ENCODE data around the gene PDE3B. TPM values are rescaled to one million over a fixed set of nuclear protein-coding genes. Genes with fewer than 3 reads are reported as not detected.
"Not testable (repeated sequence)": the region's sequence is repeated elsewhere in the genome, so short reads cannot be mapped to it uniquely, and the experiment has no call there.

Gene PDE3B
- total RNA-seq, 1 donor from 2014 or later = 20.4 TPM

DNA sequence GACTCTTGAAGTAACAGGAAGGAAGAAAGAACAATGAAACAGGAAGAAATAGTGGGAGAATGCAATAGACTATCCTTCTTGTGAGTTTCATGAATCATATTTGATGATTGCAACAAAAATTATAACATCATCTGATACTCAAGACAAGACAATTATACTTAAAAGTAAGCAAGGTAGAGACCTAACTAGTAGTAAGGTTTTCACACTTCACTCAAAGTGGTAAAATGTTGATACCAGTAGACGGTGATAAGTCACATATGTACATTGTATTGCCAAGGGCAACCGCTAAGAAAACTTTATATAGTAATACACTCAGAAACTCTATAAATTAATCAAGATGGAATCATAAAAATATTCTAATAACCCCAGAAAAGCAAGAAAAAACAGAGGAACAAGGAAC is 140.6 kb downstream of the PDE3B start:
- no peak for DNase-seq (ENCODE audit: low spot score in 2 of 2)
- no peak for FAIRE-seq

DNA sequence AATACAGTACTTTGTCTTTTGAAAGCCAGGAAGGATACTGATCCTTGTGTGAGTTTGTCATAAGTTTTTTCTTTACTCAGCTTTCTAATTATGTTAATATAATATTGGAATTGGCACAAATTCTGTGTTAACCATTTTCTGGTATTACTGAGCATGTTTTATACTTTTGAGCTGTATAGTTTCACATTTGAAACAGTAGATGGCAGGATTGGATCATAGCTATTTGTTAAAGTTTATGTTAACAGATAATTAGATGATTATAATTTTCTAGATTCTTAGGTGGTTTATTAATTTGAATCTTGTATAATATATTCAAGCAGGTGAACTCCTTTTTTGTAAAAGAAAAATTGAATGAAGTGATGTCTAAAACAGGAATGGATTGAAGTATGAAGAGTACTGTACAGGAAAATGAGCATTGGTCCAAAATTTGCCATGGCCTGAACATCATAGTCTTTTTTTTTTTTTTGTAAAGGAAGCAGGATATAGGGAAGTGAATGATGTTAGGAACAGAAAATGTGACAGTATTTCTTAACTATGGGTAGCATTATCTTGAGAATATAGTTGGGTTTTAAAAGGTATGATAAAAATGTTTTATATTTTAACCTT is 146.4 kb downstream of the PDE3B start:
- DNase-seq (ENCODE audit: low spot score in 2 of 2) (no peak), FAIRE-seq (peak; percentile 90)

DNA sequence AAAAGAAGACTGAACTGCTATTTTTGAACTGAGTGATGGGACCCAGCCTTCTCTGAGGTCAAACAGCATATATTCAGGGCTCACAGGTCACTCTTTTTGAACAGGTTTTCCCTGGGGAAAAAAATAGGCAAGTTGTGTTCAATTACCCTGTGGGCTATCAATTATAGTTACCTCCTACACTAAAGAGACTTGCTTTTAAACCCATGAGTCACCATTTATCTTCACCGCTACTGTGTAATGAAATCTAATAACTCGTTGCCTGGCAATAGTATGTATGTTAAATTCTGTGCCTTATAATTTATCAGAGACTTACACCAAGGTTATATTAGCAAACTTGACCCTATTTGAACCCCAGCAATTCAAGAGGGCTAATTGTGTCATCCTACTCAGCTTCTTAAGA is 149.9 kb downstream of the PDE3B start:
- FAIRE-seq (no peak), DNase-seq (ENCODE audit: low spot score in 2 of 2) (no peak)

DNA sequence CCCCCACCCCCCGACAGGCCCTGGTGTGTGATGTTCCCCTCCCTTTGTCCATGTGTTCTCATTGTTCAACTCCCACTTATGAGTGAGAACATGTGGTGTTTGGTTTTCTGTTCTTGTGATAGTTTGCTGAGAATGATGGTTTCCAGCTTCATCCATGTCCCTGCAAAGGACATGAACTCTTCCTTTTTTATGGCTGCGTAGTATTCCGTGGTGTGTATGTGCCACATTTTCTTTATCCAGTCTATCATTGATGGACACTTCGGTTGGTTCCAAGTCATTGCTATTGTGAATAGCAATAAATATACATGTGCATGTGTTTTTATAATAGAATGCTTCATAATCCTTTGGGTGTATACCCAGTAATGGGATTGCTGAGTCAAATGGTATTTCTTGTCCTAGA is 152.4 kb downstream of the PDE3B start:
- not testable (repeated sequence) for DNase-seq (ENCODE audit: low spot score in 2 of 2); FAIRE-seq

DNA sequence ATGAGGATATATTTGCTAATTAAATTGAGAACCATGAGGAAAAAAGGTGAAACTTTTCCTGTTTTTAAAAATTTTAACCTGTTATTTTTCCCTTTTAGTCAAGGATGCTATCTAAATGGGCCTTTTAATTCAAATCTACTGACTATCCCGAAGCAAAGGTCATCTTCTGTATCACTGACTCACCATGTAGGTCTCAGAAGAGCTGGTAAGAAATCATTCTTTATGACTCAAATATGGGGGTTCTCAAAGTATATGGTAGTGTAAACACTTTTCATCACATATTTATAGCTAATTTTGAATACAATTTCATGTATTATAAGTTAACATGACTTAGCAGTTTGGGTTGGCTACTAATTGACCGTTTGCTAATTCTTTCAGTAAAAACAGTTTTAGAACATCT is 160.2 kb downstream of the PDE3B start:
- FAIRE-seq = no peak

DNA sequence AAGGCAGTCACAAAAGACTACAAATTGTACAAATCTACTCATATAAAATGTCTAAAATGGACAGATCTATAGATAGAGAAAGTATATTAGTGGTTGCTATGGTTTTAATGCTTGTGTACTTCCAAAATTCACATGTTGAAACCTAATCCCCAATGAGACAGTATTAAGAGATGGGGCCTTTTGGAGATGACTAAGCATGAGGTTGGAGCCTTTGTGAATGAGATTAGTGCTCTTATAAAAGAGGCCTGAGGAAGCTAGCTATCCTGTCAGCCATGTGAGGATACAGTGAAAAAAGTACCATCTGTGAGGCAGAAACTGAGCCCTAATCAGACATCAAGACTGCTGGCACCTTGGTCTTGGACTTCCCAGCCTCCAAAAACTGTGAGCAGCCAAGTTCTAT is 165.9 kb downstream of the PDE3B start:
- FAIRE-seq = no peak
- DNase-seq (ENCODE audit: low spot score in 2 of 2) = no peak

More for the DNA sequence above, 160.2 kb downstream of the PDE3B start:
- no peak for DNase-seq (ENCODE audit: low spot score in 2 of 2)

DNA sequence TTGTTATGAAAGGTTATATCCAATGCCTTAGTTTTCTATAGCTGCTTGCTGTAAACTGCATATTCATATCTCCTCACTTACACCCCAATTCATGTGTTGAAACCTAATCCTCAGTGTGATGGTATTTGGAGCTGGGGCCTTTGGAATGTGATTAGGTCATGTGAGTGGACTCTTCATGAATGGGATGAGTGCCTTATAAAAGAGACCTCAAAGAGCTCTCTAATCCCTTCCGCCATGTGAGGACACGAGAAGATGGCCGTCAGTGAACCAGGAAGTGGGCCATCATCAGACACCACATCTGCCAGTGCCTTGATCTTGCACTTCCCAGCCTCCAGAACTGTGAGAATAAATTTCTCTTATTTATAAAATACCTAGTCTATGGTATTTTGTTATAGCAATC is 169.2 kb downstream of the PDE3B start:
- no peak for FAIRE-seq
- DNase-seq (ENCODE audit: low spot score in 2 of 2) = no peak

DNA sequence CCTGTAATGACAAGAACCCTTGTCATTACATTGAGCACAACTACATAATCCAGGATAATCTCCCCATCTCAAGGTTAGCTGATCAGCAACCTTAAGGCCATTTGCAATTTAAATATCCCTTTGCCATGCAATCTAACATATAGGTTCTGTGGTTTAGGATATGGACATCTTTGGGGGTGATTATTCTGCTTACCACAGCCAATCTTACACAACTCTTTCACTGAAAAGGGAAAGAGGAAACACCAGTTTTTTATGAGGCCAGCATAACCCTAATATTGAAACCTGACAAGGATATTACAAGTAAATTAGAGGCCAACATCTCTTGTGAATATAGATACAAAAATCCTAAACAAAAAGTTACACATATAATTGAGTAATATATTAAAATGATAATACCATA is 169.9 kb downstream of the PDE3B start:
- FAIRE-seq = no peak
- DNase-seq (ENCODE audit: low spot score in 2 of 2) = no peak

DNA sequence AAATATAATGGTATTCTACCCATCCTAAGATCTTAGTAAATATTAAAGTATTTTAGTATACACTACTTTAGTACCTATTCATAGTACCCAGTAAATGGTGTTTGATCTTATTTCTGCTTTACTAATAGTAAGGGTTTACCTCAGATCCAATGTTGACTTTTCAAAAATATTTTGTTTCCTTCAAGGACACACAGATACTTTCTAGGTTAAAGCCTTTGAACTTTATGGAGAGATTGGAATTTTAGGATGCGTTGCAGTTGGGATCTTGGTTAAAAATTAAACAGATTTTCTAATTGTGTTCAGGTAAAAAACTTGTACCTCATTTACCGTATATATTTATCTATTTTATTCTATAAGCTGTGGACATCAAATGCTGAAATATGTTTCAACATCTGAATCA is 175.2 kb downstream of the PDE3B start:
- FAIRE-seq (no peak), DNase-seq (ENCODE audit: low spot score in 2 of 2) (no peak)

DNA sequence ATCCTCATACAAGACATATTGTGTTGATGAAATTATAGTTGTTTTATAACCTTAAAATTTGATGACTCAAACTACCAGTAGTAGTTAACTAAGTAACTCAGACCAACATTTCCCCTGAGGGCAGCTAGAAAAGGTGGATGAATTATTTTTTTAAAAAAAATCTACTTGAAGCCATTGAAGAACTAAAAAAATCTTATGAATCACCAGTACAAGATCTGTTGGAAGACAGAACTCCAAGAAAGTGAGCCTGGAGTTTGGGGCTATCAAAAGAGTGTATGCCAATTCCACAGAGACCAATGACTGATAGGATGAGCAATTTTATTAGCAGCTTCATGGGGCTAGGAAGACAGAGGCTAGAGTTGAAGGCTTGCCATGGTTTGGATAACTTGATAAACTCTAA is 176.0 kb downstream of the PDE3B start:
- DNase-seq (ENCODE audit: low spot score in 2 of 2) (no peak), FAIRE-seq (no peak)

DNA sequence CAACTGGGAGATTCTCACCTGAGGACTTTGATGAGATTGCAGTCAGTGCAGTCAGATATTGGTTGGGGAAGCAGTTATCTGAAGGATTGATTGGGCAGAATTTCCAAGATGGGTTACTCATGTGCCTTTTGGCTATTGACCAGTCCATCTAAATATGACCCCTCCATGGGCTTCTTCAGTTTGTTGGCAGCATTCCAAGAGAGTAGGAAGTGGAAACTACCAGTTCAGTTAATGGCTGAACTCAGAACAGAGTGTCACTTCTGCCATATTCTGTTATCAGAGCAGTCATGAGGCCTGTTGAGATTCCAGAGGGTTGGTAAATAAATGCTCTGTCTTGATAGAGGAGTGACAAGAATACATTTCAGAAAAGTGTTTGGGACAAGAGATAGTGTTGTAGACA is 177.4 kb downstream of the PDE3B start:
- FAIRE-seq (no peak), DNase-seq (ENCODE audit: low spot score in 2 of 2) (no peak)

DNA sequence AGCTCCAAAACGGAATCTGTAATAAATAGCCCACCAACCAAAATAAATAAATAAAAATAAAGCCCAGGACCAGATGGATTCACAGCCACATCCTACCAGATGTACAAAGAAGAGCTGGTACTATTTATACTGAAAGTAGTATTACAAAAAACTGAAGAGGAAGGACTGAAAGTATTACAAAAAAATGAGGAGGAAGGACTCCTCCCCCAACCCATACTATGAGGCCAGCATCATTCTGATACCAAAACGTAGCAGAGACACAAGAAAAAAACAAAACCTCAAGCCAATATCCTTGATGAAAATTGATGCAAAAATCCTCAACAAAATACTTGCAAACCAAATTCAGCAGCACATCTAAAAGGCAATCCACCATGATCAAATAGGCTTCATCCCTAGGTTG is 183.0 kb downstream of the PDE3B start:
- FAIRE-seq (no peak), DNase-seq (ENCODE audit: low spot score in 2 of 2) (no peak)

DNA sequence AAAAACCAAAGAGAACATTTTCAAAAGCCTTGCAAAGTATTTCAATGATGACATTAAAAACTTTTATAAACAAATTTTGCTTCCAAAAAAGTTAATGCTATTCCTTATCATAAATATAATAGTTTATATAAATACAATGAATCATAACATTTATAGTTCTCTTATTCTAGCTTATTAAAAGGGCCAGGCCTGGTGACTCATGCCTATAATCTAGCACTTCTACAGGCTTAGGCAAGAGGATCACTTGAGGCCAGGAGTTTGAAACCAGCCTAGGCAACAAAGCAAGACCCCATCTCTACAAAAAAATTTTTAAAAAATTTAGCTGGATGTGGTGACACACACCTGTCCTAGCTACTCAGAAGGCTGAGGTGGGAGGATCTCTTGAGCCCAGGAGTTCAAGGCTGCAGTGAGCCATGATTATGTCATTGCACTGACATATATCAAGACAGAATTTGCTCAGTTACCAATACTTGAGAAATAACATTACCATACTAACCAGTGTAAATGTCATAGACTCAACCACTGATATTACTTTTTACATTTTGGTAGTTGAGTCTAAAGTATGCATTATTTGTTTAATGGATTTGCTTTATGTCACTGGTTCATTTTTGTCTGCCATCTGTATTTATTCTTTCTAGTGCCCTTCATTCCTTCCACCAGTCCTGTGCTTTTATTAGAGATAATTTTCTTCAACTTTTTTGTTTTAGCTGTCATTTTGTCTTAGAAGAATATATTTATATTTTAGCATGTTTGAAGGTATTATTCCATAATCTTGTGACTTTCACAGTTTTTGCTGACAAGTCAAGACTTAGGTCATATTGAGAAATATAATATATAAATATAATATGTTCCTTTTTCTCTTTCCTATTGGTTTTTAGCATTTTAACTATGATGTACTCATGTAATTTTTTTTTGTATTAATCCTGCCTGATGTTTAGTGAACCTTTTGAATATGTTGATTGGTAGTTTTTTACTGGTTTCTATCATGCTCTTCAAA is 192.2 kb downstream of the PDE3B start:
- no peak for DNase-seq (ENCODE audit: low spot score in 2 of 2)
- no peak for FAIRE-seq

DNA sequence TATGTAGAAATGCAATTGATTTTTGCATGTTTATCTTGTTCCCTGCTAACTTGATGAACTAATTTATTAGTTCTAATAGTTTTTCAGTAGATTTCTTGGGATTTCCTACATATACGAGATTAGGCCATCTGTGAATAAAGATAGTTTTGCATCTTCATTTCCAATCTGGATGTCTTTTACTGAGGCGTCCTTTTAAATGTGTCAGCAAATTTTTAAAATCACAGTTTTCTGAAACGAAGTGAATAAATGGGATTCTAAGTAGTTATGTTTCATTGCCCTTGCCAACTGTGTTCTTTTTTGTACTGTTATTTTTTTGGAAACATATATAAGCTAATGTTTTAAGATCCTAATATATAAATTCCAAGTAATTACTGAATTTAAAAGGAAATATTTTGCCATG is 198.4 kb downstream of the PDE3B start:
- DNase-seq (ENCODE audit: low spot score in 2 of 2) (no peak), FAIRE-seq (peak; percentile 36)

DNA sequence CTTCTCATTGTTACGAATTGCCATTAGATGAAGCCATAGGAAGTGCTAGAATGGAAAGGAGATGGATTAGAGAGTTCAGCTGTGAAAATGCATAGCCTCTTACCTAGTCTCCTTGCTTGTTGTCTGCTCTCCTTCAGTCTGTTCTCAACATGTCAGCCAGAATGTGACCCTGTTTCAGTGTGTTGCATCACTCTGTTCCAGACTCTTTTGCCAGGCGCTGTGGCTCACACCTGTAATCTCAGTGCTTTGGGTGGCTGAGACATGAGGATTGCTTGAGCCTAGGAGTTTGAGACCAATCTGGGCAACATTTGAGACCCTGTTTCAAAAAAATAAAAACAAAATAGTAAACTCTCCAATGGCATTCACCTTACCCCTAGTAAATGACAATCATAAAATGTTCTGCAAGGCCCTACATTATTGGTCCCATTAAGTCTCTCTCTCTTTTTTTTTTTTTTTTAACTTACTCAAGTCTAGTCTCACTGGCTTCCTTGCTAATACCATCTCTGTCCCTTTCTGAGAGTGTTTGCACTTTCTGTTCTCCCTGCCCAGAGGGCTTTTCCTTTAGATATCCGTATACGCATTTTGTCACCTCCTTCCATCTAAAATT is 209.1 kb downstream of the PDE3B start:
- DNase-seq (ENCODE audit: low spot score in 2 of 2) = no peak
- no peak for FAIRE-seq

DNA sequence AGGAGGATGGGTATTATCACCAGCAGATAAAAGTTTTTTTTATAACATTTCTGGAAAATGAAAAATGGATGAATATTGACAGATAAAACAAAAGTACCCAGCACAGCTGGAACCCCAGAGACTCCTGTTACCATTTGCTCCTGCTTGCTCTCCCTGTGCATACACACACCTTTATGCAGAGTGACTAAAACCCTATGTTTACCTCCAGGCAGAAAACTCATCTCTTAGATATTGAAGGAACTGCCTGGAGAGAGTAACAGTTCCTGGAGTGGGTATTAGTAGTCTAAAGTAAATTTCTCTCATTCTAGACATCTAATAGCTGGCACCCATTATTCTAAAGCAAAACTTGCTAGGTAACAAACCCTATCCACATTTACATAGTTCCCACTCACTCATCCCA is 210.5 kb downstream of the PDE3B start:
- DNase-seq (ENCODE audit: low spot score in 2 of 2) (no peak), FAIRE-seq (no peak)

DNA sequence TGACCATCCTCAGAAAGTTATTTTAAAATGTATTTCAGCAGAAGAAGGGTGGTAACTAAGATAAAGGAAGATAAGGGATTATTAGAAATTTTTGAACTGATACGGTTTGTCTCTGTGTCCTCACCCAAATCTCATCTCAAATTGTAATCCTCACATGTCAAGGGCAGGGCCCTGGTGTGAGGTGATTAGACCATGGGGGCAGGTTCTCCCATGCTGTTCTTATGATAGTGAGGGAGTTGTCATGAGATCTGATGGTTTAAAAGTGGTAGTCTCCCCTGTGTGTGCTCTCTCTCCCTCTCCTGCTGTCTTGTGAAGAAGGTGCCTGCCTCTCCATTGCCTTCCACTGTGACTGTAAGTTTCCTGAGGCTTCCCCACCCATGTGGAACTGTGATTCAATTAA is 212.3 kb downstream of the PDE3B start:
- FAIRE-seq = no peak
- no peak for DNase-seq (ENCODE audit: low spot score in 2 of 2)

DNA sequence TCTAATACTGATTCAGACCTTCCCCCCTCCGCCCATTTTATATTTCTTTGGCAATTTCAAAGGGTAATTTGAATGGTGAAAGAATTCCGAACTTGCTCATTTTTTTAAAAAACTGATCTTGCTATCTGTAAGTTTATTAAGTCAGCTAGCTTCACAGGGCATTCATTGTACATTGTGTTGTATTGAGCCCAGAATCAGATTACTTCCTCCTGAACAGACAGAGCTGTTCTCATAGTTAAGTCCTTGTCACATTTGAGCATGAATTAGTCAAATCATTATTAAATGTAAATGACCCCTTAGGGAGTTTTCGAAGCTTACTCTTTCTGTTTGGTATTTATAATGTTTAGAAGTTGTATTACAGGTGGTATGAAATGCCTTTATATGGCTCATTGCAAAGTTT is 214.0 kb downstream of the PDE3B start:
- DNase-seq (ENCODE audit: low spot score in 2 of 2) = no peak
- FAIRE-seq = no peak

DNA sequence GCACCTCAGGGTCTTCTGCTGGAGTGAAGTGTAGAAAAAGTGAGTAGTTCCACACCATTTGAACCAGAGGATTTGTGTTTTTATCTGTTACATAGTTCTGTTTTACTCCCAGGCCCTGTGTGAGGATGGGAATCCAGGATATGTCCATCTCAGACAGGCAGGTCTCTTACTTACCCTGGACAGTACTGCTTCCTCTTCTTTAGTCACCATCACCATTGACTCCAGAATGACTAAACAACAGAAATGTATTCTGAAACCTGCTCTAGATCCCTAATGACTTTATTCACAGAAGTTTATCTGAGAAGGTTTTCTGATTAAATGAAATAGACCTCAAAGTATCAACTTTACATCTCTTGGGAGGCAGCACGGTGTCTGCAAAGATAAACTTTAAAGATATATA is 214.8 kb downstream of the PDE3B start:
- FAIRE-seq (no peak), DNase-seq (ENCODE audit: low spot score in 2 of 2) (no peak)

DNA sequence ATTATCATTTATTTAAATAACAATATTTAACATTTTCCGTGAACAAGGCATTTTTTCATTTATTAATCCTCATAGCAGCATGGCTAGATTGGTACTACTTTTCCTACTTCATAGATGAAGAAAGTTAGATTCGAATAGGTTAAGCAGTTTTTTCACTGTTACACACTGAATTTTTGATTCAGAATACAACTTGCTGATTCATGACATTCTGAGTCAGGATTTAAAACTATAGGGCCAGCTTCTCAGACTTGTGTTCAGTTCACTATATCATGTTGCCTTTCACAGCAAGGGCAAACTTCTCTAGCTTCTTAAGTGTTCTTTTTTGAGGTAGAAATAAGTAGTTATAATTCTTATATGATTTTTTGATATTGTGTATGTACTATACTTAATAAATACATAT is 216.9 kb downstream of the PDE3B start:
- no peak for FAIRE-seq
- DNase-seq (ENCODE audit: low spot score in 2 of 2) = no peak

DNA sequence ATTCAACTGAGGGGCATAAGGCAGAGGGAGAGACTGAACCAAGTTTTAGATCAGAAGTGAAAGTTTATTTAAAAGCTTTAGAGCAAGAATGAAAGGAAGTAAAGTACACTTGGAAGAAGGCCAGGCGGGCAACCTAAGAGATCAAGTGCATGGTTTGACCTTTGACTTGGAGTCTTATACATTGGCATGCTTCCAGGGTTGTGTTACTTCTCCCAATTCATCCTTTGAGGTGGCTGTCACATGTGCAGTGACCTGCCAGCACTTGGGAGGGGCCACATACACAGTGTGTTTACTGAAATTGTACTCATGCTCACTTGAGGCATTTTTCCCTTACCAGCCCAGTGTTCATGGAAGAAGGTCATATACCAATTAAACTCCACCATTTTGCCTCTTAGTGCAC is 218.1 kb downstream of the PDE3B start:
- DNase-seq (ENCODE audit: low spot score in 2 of 2) (no peak), FAIRE-seq (no peak)

DNA sequence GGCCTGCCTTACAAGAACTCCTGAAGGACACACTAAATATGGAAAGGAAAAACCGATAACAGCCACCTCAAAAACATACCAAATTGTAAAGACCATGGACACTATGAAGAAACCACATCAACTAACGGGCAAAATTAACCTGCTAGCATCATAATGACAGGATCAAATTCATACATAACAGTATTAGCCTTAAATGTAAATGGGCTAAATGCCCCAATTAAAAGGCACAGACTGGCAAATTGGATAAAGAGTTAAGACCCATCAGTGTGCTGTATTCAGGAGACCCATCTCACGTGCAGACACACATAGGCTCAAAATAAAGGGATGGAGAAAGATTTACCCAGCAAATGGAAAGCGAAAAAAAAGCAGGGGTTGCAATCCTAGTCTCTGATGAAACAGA is 220.2 kb downstream of the PDE3B start:
- not testable (repeated sequence) for DNase-seq (ENCODE audit: low spot score in 2 of 2); FAIRE-seq
